Astrocyte (in vitro differentiated cells and primary cell): ENCODE data around the gene KRT76. TPM values are rescaled to one million over a fixed set of nuclear protein-coding genes. Genes with fewer than 3 reads are reported as not detected.
"Not testable (repeated sequence)": the region's sequence is repeated elsewhere in the genome, so short reads cannot be mapped to it uniquely, and the experiment has no call there.

Source experiments
- DNase-seq: peaks from one replicate; pipeline ENCODE4 v3.0.0-alpha.2; 2010; ENCODE audit warnings: low read depth
- FAIRE-seq: peaks from 2 replicates; lab custom pipeline; 2011; peaks lifted over from hg19 to GRCh38; lab: Jason Lieb, UNC
- H2AFZ ChIP-seq: 2 replicates; pipeline ENCODE4 v1.6.0; 2012; ENCODE audit warnings: low read depth, low read length, inconsistent platforms
- H3K27ac ChIP-seq: 2 replicates; pipeline ENCODE4 v1.5.1; 2011; ENCODE audit warnings: low read depth, low read length, inconsistent platforms
- H3K27me3 ChIP-seq: 2 replicates; pipeline ENCODE4 v1.6.0; 2011; ENCODE audit warnings: low read length, inconsistent platforms; ENCODE audit not compliant: insufficient read depth
- H3K36me3 ChIP-seq: 2 replicates; pipeline ENCODE4 v1.5.1; 2011; ENCODE audit warnings: low read length, inconsistent platforms; ENCODE audit not compliant: insufficient read depth
- H3K4me1 ChIP-seq: 2 replicates; pipeline ENCODE4 v1.5.1; 2011; ENCODE audit warnings: low read length, inconsistent platforms; ENCODE audit not compliant: insufficient read depth
- H3K4me2 ChIP-seq: 2 replicates; pipeline ENCODE4 v1.6.0; 2012; ENCODE audit warnings: low read length, inconsistent platforms
- H3K4me3 ChIP-seq: 2 replicates; pipeline ENCODE4 v1.5.1; 2011; ENCODE audit warnings: low read depth, mild to moderate bottlenecking, low read length, inconsistent platforms; ENCODE audit not compliant: insufficient read depth
- H3K79me2 ChIP-seq: 2 replicates; pipeline ENCODE4 v1.6.0; 2012; ENCODE audit warnings: mild to moderate bottlenecking, low read length, inconsistent platforms; ENCODE audit not compliant: insufficient read depth
- H3K9ac ChIP-seq: 2 replicates; pipeline ENCODE4 v1.6.0; 2012; ENCODE audit warnings: mild to moderate bottlenecking, low read length, inconsistent platforms
- H3K9me3 ChIP-seq: 2 replicates; pipeline ENCODE4 v1.5.1; 2012; ENCODE audit warnings: low read depth, mild to moderate bottlenecking, low read length, inconsistent platforms; ENCODE audit not compliant: insufficient read depth
- H4K20me1 ChIP-seq: 2 replicates; pipeline ENCODE4 v1.6.0; 2012; ENCODE audit warnings: low read length, inconsistent platforms; ENCODE audit not compliant: insufficient read depth
- H3K27ac Mint-ChIP-seq: one replicate; pipeline ENCODE4 v1.8.0; 2021; ENCODE audit warnings: mild to moderate bottlenecking, mixed read lengths; ENCODE audit not compliant: unreplicated experiment
- H3K27me3 Mint-ChIP-seq: one replicate; pipeline ENCODE4 v1.8.0; 2021; ENCODE audit warnings: low read depth, mixed read lengths; ENCODE audit not compliant: unreplicated experiment
- H3K36me3 Mint-ChIP-seq: one replicate; pipeline ENCODE4 v1.8.0; 2021; ENCODE audit warnings: low read depth, mixed read lengths; ENCODE audit not compliant: unreplicated experiment
- H3K4me1 Mint-ChIP-seq: one replicate; pipeline ENCODE4 v1.8.0; 2021; ENCODE audit warnings: low read depth, mixed read lengths; ENCODE audit not compliant: unreplicated experiment
- H3K4me3 Mint-ChIP-seq: one replicate; pipeline ENCODE4 v1.8.0; 2021; ENCODE audit warnings: mild to moderate bottlenecking, moderate library complexity, mixed read lengths; ENCODE audit not compliant: unreplicated experiment
- H3K9me3 Mint-ChIP-seq: one replicate; pipeline ENCODE4 v1.8.0; 2021; ENCODE audit warnings: mild to moderate bottlenecking, mixed read lengths; ENCODE audit not compliant: unreplicated experiment
- CTCF ChIP-seq: IDR thresholded peaks from 2 replicates; pipeline ENCODE4 v1.5.1; 2011; ENCODE audit warnings: low read depth, mild to moderate bottlenecking, inconsistent platforms, low read length, moderate library complexity; ENCODE audit not compliant: insufficient read depth
- EZH2 ChIP-seq: IDR thresholded peaks from 2 replicates; pipeline ENCODE4 v1.6.1; 2012; ENCODE audit warnings: mild to moderate bottlenecking, low read length, inconsistent platforms; ENCODE audit not compliant: insufficient read depth
- total RNA-seq: library from RNA; stranded (reverse); gene quantifications from 2 replicates; pipeline ENCODE4 v1.2.1, GENCODE V29; 2021

The KRT76 gene
- total RNA-seq, 1 donor from 2014 or later: not detected

DNA sequence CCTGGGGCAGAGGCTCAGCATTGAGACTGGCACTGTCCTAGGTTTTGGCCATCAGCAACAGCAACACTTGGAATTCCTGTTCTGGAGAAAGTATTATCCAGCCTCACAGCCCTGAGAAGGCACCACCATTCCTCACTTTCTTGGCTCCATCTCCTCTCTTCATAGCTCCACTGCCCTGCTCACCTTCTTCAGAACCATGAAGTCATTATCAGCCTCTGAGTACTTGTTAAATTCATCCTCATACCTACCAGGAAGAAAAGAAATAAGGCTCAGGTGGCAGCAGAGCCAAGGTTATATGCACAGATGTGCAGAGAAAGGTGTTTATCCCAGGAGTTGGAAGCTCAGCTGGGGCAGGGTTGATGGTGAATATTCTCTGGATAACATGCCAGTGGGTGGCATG, 25.4 kb downstream of the KRT76 start:
- no peaks in the 10 kb centered on the region for H3K4me1 ChIP-seq
- no peaks in the 10 kb centered on the region for H3K4me1 Mint-ChIP-seq
- TF ChIP-seq CTCF (no peak), EZH2 (no peak)
- H3K27ac Mint-ChIP-seq: no peak overlapping the region
- FAIRE-seq: no peak
- peaks cover 79% of the 10 kb centered on the region for H3K27me3 Mint-ChIP-seq
- H3K36me3 Mint-ChIP-seq: no peaks in the 10 kb centered on the region
- H3K79me2 ChIP-seq: no peaks in the 10 kb centered on the region
- H2AFZ ChIP-seq: no peak overlapping the region
- H3K9ac ChIP-seq: no peak overlapping the region
- no peak for DNase-seq
- no peak overlapping the region for H3K27ac ChIP-seq
- peaks cover 3% of the 10 kb centered on the region for H3K9me3 Mint-ChIP-seq
- H3K4me3 ChIP-seq: no peak overlapping the region
- H3K27me3 ChIP-seq: peaks cover 24% of the 10 kb centered on the region
- no peaks in the 10 kb centered on the region for H3K9me3 ChIP-seq
- H3K4me3 Mint-ChIP-seq: no peak overlapping the region
- H4K20me1 ChIP-seq: no peaks in the 10 kb centered on the region
- H3K4me2 ChIP-seq: no peak overlapping the region
- no peaks in the 10 kb centered on the region for H3K36me3 ChIP-seq

- H3K27me3 Mint-ChIP-seq: peaks cover 89% of the 10 kb centered on the region
- H3K4me1 Mint-ChIP-seq, H3K4me1 ChIP-seq, H3K9me3 Mint-ChIP-seq, H3K27ac Mint-ChIP-seq, H3K79me2 ChIP-seq, H3K4me3 Mint-ChIP-seq, H3K36me3 ChIP-seq, H2AFZ ChIP-seq, H3K4me2 ChIP-seq, H3K4me3 ChIP-seq, H3K9ac ChIP-seq, DNase-seq, H3K9me3 ChIP-seq, H4K20me1 ChIP-seq, H3K36me3 Mint-ChIP-seq, H3K27ac ChIP-seq: not testable (repeated sequence)
- FAIRE-seq: peak; percentile 39
- peaks cover 28% of the 10 kb centered on the region for H3K27me3 ChIP-seq
Measured at GRCh38 chr12:52750532-52750931, 26.6 kb downstream of the KRT76 start.

GRCh38 chr12:52749827-52750226, 27.3 kb downstream of the KRT76 start:
- Mint-ChIP-seq H3K36me3 (no peaks in the 10 kb centered on the region), H3K4me3 (no peak overlapping the region), H3K9me3 (peaks cover 3% of the 10 kb centered on the region), H3K27me3 (peaks cover 89% of the 10 kb centered on the region), H3K4me1 (no peaks in the 10 kb centered on the region), H3K27ac (no peak overlapping the region)
- Histone ChIP-seq H3K4me2 (no peak overlapping the region), H3K9ac (no peak overlapping the region), H3K36me3 (no peaks in the 10 kb centered on the region), H2AFZ (no peak overlapping the region), H3K4me3 (no peak overlapping the region), H3K9me3 (no peaks in the 10 kb centered on the region), H3K4me1 (no peaks in the 10 kb centered on the region), H3K27me3 (peaks cover 28% of the 10 kb centered on the region), H3K27ac (no peak overlapping the region), H4K20me1 (no peaks in the 10 kb centered on the region), H3K79me2 (no peaks in the 10 kb centered on the region)
- DNase-seq (no peak), FAIRE-seq (no peak)
- TF ChIP-seq EZH2 (no peak), CTCF (no peak)
